Ishikawa (cell line): Measurements from ENCODE around the gene NT5DC1.

Experiments
- CEBPB ChIP-seq: IDR thresholded peaks from 2 replicates; pipeline ENCODE4 v1.6.1; 2012
- CREB1 ChIP-seq: IDR thresholded peaks from 2 replicates; pipeline ENCODE4 v1.6.1; 2012; ENCODE audit warnings: low read depth
- EGR1 ChIP-seq: IDR thresholded peaks from 2 replicates; pipeline ENCODE4 v1.6.1; 2012
- EP300 ChIP-seq: IDR thresholded peaks from 2 replicates; pipeline ENCODE4 v1.6.1; 2012; ENCODE audit warnings: borderline replicate concordance
- FOXM1 ChIP-seq: IDR thresholded peaks from 2 replicates; pipeline ENCODE4 v1.6.1; 2012; ENCODE audit warnings: low read depth, borderline replicate concordance
- MAX ChIP-seq: IDR thresholded peaks from 2 replicates; pipeline ENCODE4 v1.6.1; 2012
- NFIC ChIP-seq: IDR thresholded peaks from 2 replicates; pipeline ENCODE4 v1.6.1; 2012
- RAD21 ChIP-seq: IDR thresholded peaks from 2 replicates; pipeline ENCODE4 v1.6.1; 2012; ENCODE audit warnings: low read depth
- REST ChIP-seq: IDR thresholded peaks from 2 replicates; pipeline ENCODE4 v1.6.1; 2012; ENCODE audit warnings: low read depth, mild to moderate bottlenecking
- TAF1 ChIP-seq: IDR thresholded peaks from 2 replicates; pipeline ENCODE4 v1.6.1; 2012; ENCODE audit warnings: low read depth, mild to moderate bottlenecking
- TCF12 ChIP-seq: IDR thresholded peaks from 2 replicates; pipeline ENCODE4 v1.6.1; 2012; ENCODE audit warnings: low read depth
- TEAD4 ChIP-seq: IDR thresholded peaks from 2 replicates; pipeline ENCODE4 v1.6.1; 2012
- USF1 ChIP-seq: IDR thresholded peaks from 2 replicates; pipeline ENCODE4 v1.6.1; 2012
- YY1 ChIP-seq: IDR thresholded peaks from 2 replicates; pipeline ENCODE4 v1.6.1; 2012; ENCODE audit warnings: low read depth
- ZBTB7A ChIP-seq: IDR thresholded peaks from 2 replicates; pipeline ENCODE4 v1.6.1; 2012; ENCODE audit warnings: low read depth

The NT5DC1 gene

GRCh38 chr6:116139917-116140316 lies 39.3 kb downstream of the NT5DC1 start:
- 0 out of 2 replicates have a peak, but pooled peaks have one; percentile 23 for TF ChIP-seq TEAD4
- no peak for TF ChIP-seq REST

- TF ChIP-seq NFIC: no peak
- no peak for TF ChIP-seq CREB1
- TF ChIP-seq TAF1: no peak
- no peak for TF ChIP-seq TCF12
- no peak for TF ChIP-seq YY1
- TF ChIP-seq RAD21: no peak
- no peak for TF ChIP-seq USF1
- TF ChIP-seq TEAD4: no peak
- no peak for TF ChIP-seq EGR1
- TF ChIP-seq CEBPB: no peak
Observed at GRCh38 chr6:116144605-116145004, 44.0 kb downstream of the NT5DC1 start.

- no peak for TF ChIP-seq TAF1
- no peak for TF ChIP-seq USF1
- no peak for TF ChIP-seq CREB1
- no peak for TF ChIP-seq RAD21
- no peak for TF ChIP-seq YY1
- no peak for TF ChIP-seq FOXM1
Observed at GRCh38 chr6:116145803-116146675, 45.4 kb downstream of the NT5DC1 start.

- TF ChIP-seq FOXM1 (no peak), TAF1 (no peak), EGR1 (no peak), CEBPB (no peak), TCF12 (no peak), NFIC (no peak), YY1 (no peak), EP300 (no peak), TEAD4 (no peak), ZBTB7A (no peak), CREB1 (no peak), USF1 (no peak)
Observed at GRCh38 chr6:116152620-116153019, 52.0 kb downstream of the NT5DC1 start.

GRCh38 chr6:116154887-116155286 lies 54.2 kb downstream of the NT5DC1 start:
- TF ChIP-seq EGR1 (no peak), TCF12 (no peak), FOXM1 (no peak), YY1 (no peak), TAF1 (no peak)

GRCh38 chr6:116156405-116157326 lies 56.0 kb downstream of the NT5DC1 start:
- TF ChIP-seq RAD21 (no peak), CREB1 (no peak), REST (no peak), TAF1 (no peak), TEAD4 (no peak), EGR1 (no peak), NFIC (no peak), FOXM1 (no peak), MAX (no peak), USF1 (no peak)
